Upper lobe of left lung (tissue), 4 donors: ENCODE data around the gene TLR4.

Experiments used
- POLR2AphosphoS5 ChIP-seq, 2 donors: sonication (generic); formaldehyde crosslinking; IDR thresholded peaks; one replicate each; pipeline ENCODE4 v1.5.1; 2017; ENCODE audit warnings: antibody characterized with exemption in 2 of 2
- TF ChIP-seq, protein P1 (sequence below), 6 experiments: fragments of 450-650 bp in 4 of 6; fragments of 200-600 bp in 2 of 6; sonication (generic) in 2 of 6; IDR thresholded peaks; one replicate each; pipeline ENCODE4 v1.5.1; 2016 to 2019; ENCODE audit warnings: antibody characterized with exemption in 6 of 6

DNA sequence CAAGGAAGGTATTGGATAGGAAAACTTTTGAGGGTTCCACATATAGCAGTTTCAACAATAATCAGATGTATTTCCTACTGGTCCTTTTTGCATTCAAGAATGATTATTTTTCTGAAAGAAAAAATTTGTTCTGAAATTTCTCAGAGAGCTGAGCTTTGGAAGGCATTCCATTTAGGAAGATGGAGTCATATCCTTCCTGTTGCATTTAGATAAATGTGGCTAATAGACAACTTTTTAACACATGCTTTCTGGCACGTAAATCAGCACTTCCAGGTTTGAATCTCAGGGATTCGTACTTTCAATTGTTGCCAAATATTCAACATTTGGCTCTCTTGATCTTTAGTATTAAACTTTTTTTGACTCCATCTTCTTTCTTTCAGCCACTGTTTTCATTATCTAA is 24.8 kb upstream of the TLR4 start:
- TF ChIP-seq, protein P1, sequence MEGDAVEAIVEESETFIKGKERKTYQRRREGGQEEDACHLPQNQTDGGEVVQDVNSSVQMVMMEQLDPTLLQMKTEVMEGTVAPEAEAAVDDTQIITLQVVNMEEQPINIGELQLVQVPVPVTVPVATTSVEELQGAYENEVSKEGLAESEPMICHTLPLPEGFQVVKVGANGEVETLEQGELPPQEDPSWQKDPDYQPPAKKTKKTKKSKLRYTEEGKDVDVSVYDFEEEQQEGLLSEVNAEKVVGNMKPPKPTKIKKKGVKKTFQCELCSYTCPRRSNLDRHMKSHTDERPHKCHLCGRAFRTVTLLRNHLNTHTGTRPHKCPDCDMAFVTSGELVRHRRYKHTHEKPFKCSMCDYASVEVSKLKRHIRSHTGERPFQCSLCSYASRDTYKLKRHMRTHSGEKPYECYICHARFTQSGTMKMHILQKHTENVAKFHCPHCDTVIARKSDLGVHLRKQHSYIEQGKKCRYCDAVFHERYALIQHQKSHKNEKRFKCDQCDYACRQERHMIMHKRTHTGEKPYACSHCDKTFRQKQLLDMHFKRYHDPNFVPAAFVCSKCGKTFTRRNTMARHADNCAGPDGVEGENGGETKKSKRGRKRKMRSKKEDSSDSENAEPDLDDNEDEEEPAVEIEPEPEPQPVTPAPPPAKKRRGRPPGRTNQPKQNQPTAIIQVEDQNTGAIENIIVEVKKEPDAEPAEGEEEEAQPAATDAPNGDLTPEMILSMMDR (IDR thresholded peaks at IDR 0.05): no peak
- TF ChIP-seq POLR2AphosphoS5 (IDR thresholded peaks at IDR 0.05): no peak
